ENCODE data around the gene SEC22C.
"Not testable (repeated sequence)": the region's sequence is repeated elsewhere in the genome, so short reads cannot be mapped to it uniquely, and the experiment has no call there.

Gene SEC22C

DNA sequence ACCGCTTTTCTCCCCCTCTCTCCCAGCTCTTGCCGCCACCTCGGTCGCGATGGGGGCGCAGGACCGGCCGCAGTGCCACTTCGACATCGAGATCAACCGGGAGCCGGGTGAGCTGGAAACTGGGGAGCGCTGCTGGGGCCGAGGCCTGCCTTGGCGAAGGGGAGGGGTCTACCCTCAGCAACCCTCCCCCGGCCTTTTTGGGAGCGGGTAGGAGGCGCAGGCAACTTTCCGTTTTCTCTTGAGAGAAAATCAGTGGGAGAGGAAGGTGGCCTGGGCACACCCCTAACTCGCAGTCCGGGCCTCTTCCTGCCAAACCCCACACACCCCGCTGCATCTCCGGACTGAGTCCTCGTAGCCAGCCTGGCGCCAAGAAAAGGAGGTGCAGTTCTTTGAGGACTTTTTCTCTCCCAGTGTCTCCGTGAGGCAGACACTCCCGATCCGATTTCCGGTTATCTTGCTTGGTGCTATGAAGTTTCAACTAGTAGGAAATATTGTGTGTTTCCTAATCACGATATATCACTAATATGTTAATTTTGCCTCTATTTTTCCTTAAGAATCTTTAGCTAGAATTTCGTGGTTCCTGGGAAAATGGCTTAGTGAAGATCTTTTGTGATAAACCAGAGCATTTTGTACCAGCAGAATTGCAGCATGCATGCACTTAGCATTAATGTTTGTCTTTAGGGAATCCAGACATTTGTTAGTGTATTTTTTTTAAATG lies 19.4 kb upstream of the SEC22C start:
- Histone ChIP-seq H3K36me3 (ENCODE audit: insufficient read depth, low read length) (peaks cover 15% of the 10 kb centered on the region), H3K4me1 (ENCODE audit: control insufficient read depth, insufficient read depth, low read length, unreplicated experiment) (peaks cover 13% of the 10 kb centered on the region), H3K79me2 (ENCODE audit: control insufficient read depth, insufficient read depth, low read length, unreplicated experiment) (peaks cover 54% of the 10 kb centered on the region), H3K4me3 (ENCODE audit: low read depth, low read length) (peak overlapping the region; percentile 80), H3K27ac (ENCODE audit: low read depth, low read length) (peak overlapping the region; percentile 83), H2AFZ (ENCODE audit: low read length, unreplicated experiment) (peak overlapping the region; percentile 91), H3K27me3 (ENCODE audit: insufficient read depth, low read length) (no peaks in the 10 kb centered on the region)

DNA sequence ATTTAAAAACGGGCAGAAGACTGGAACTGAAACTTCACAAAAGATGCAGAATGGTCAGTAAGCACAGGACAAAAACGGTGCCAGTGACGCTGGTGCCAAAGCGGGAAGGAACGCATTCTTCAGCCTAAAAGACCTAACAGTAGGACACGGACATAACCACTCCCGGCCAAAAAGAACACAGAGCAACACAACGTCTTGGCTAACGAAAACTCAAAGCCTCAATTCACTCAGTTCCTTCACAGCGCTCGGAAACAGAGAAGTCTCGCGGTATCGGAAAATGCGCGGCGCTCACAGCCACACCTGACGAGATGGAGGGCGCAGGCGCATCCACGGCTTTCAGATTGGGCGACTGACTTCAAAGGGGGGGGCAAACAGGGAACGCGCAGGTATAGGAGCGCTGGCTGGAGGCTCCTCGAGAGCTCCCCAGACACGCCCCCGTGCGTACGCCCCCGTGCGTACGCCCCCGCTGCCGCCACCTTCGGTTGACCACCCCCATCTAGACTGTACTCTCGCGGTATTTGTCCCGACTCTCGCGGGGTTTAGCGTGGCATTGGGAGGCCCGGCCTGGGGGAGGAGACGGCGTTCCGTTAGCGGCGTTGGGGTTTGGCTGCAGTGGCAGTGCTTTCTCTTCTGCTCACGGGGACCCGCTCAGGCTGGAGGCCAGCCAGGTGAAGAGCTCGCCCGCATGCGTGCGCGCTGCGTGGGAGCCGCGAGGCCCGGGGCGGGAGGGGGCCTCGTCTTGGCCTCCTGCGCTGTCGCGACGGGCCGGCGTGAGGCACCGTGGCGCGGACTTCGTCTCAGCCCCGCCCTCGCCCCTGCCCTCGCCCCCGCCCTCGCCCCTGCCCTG lies 18.6 kb upstream of the SEC22C start, which contains the start of gene NKTR:
TSS of gene NKTR (plus strand) at position 576 of the 847 bp plus-strand sequence. CDS start 321 bp downstream, outside the sequence.
- Histone ChIP-seq H3K79me2 (ENCODE audit: control insufficient read depth, insufficient read depth, low read length, unreplicated experiment) (peaks cover 47% of the 10 kb centered on the region), H3K4me3 (ENCODE audit: low read depth, low read length) (peak within 1 kb of the TSS; percentile 80), H3K36me3 (ENCODE audit: insufficient read depth, low read length) (peaks cover 11% of the 10 kb centered on the region), H3K4me1 (ENCODE audit: control insufficient read depth, insufficient read depth, low read length, unreplicated experiment) (peaks cover 7% of the 10 kb centered on the region), H2AFZ (ENCODE audit: low read length, unreplicated experiment) (peak within 1 kb of the TSS; percentile 91), H3K27ac (ENCODE audit: low read depth, low read length) (peak within 1 kb of the TSS; percentile 83), H3K27me3 (ENCODE audit: insufficient read depth, low read length) (no peaks in the 10 kb centered on the region)

DNA sequence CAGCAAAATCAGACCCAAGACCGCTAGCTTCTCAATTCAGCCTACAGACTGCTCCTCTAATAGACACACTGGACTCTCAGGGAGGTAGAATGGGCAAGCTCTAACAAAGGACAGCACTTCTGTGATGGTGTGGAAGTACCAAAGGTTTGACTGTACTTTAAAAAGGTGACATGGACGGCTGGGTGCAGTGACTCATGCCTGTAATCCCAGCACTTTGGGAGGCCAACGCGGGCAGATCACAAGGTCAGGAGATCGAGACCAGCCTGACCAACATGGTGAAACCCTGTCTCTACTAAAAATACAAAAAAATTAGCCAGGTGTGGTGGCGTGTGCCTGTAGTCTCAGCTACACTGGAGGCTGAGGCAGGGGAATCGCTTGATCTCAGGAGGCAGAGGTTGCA lies 15.3 kb upstream of the SEC22C start:
- H3K27me3 ChIP-seq (ENCODE audit: insufficient read depth, low read length); H3K4me3 ChIP-seq (ENCODE audit: low read depth, low read length); H2AFZ ChIP-seq (ENCODE audit: low read length, unreplicated experiment); H3K4me1 ChIP-seq (ENCODE audit: control insufficient read depth, insufficient read depth, low read length, unreplicated experiment); H3K27ac ChIP-seq (ENCODE audit: low read depth, low read length): not testable (repeated sequence)
- Histone ChIP-seq H3K36me3 (ENCODE audit: insufficient read depth, low read length) (peaks cover 22% of the 10 kb centered on the region), H3K79me2 (ENCODE audit: control insufficient read depth, insufficient read depth, low read length, unreplicated experiment) (peaks cover 23% of the 10 kb centered on the region)

GRCh38 chr3:42595682-42596081 lies 13.9 kb upstream of the SEC22C start:
- Histone ChIP-seq H3K4me3 (ENCODE audit: low read depth, low read length) (no peak overlapping the region), H2AFZ (ENCODE audit: low read length, unreplicated experiment) (no peak overlapping the region), H3K27ac (ENCODE audit: low read depth, low read length) (no peak overlapping the region), H3K4me1 (ENCODE audit: control insufficient read depth, insufficient read depth, low read length, unreplicated experiment) (peaks cover 13% of the 10 kb centered on the region), H3K27me3 (ENCODE audit: insufficient read depth, low read length) (no peaks in the 10 kb centered on the region), H3K79me2 (ENCODE audit: control insufficient read depth, insufficient read depth, low read length, unreplicated experiment) (peaks cover 23% of the 10 kb centered on the region), H3K36me3 (ENCODE audit: insufficient read depth, low read length) (peaks cover 22% of the 10 kb centered on the region)

GRCh38 chr3:42593635-42594034 lies 11.9 kb upstream of the SEC22C start:
- Histone ChIP-seq H3K79me2 (ENCODE audit: control insufficient read depth, insufficient read depth, low read length, unreplicated experiment) (peaks cover 22% of the 10 kb centered on the region), H3K4me3 (ENCODE audit: low read depth, low read length) (no peak overlapping the region), H3K27ac (ENCODE audit: low read depth, low read length) (no peak overlapping the region), H3K4me1 (ENCODE audit: control insufficient read depth, insufficient read depth, low read length, unreplicated experiment) (peaks cover 13% of the 10 kb centered on the region), H3K36me3 (ENCODE audit: insufficient read depth, low read length) (peaks cover 22% of the 10 kb centered on the region), H2AFZ (ENCODE audit: low read length, unreplicated experiment) (no peak overlapping the region), H3K27me3 (ENCODE audit: insufficient read depth, low read length) (no peaks in the 10 kb centered on the region)

DNA sequence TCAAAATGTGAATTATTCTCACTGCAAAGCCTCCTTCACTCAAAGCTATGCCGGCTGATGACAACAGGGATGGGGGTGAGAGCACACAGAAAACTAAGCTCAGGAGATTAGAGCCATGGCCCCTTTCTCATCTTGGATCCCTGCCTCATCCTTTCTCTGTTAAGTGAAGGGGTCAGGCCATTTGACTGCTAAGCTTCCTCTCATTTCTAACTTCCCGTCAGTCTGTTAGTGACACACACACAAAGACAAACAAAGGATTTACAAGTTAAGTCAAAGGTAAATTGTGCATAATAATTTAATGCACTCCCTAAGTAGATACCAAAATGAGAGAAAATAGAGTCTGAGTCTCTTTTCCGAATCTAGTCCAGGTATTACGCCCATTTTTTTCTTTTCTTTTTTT lies 10.0 kb upstream of the SEC22C start:
- peaks cover 22% of the 10 kb centered on the region for H3K36me3 ChIP-seq (ENCODE audit: insufficient read depth, low read length)
- peaks cover 13% of the 10 kb centered on the region for H3K4me1 ChIP-seq (ENCODE audit: control insufficient read depth, insufficient read depth, low read length, unreplicated experiment)
- H2AFZ ChIP-seq (ENCODE audit: low read length, unreplicated experiment): peak overlapping the region; percentile 21
- peak overlapping the region; percentile 16; the same call in 1 of the 2 replicates for H3K27ac ChIP-seq (ENCODE audit: low read depth, low read length)
- H3K79me2 ChIP-seq (ENCODE audit: control insufficient read depth, insufficient read depth, low read length, unreplicated experiment): peaks cover 20% of the 10 kb centered on the region
- H3K27me3 ChIP-seq (ENCODE audit: insufficient read depth, low read length): no peaks in the 10 kb centered on the region
- H3K4me3 ChIP-seq (ENCODE audit: low read depth, low read length): peak overlapping the region; percentile 84

DNA sequence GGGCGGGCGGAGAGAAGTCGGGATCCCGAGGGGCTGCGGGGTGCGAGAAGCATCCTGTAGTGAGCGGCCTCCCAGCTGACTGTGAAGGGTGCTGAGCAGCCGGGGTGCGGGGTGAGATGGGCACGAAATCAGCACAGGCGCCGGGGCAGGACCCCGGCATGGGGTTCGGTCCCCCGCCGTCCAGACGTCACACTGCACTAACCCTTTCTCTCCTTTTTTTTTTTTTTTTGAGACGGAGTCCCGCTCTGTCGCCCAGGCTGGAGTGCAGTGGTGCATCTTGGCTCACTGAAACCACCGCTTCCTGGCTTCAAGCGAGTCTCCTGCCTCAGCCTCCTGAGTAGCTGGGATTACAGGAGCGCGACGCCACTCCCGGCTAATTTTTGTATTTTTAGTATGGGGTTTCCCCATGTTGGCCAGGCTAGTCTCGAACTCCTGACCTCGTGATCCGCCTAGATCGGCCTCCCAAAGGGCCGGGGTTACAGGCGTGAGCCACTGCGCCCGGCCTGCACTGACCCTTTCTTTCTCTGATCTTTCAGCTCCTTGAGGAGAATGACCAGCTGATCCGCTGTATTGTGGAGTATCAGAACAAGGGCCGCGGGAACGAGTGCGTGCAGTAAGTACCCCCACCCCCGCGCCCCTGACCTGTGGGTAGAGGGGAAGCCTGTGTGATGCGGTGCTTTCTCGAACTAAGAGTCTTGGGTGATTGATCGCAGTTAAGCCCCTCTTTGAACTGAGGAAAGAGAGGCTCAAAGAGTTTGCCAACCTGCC lies 9.4 kb upstream of the SEC22C start:
- Histone ChIP-seq H2AFZ (ENCODE audit: low read length, unreplicated experiment) (peak overlapping the region; percentile 21), H3K36me3 (ENCODE audit: insufficient read depth, low read length) (peaks cover 22% of the 10 kb centered on the region), H3K79me2 (ENCODE audit: control insufficient read depth, insufficient read depth, low read length, unreplicated experiment) (peaks cover 20% of the 10 kb centered on the region), H3K4me3 (ENCODE audit: low read depth, low read length) (peak overlapping the region; percentile 84), H3K4me1 (ENCODE audit: control insufficient read depth, insufficient read depth, low read length, unreplicated experiment) (peaks cover 13% of the 10 kb centered on the region), H3K27ac (ENCODE audit: low read depth, low read length) (peak overlapping the region; percentile 16), H3K27me3 (ENCODE audit: insufficient read depth, low read length) (no peaks in the 10 kb centered on the region)

DNA sequence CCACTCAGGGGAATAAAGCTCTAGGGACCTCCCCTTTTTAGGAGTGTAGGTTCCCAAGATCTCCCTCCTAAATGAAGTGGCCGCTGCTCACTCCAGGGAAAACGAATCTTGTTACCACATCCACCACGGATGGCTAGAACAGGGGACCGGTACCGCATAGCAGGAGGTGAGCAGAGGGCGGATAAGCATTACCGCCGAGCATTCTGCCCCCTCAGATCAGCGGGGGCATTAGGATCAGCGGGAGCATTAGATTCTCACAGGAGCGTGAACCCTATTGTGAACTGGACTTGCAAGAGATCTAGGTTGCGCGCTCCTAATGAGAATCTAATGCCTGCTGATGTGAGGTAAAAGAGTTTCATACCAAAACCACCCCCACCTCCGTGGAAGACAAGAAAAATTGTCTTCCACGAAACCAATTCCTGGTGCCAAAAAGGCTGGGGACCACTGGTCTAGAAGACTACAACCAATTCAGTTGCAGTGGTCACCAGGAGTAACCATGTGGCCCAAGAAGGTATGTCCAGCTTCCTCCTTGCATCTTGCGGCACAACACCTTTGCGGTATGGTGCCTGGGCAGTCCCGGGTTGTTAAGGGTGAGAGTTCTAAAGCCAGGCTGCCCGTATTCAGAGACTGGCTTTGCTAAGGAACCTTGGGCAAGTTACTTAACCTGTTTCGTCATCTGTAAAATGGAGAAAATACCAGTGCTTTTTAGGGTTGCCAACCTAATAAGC lies 7.8 kb upstream of the SEC22C start:
- peak overlapping the region; percentile 84 for H3K4me3 ChIP-seq (ENCODE audit: low read depth, low read length)

DNA sequence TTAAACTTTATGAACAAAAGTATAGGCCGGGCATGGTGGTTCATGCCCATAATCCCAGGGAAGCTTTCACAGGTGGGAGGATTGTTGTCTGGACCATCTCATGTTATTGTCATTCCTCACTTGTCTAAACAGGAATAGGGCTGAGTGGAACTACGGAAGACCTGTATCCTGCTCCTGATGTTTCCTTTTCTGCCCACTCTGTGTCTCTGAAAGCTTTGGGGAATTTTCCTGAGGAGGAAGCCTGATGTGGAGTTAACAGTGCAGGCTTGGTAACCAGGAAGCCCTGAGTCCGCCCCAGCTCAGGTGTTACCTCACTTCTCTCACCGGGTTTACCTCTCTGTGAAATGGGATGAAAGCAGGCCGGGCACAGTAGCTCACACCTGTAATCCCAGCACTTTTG lies 6.9 kb upstream of the SEC22C start:
- H3K27ac ChIP-seq (ENCODE audit: low read depth, low read length): no peak overlapping the region
- peaks cover 13% of the 10 kb centered on the region for H3K4me1 ChIP-seq (ENCODE audit: control insufficient read depth, insufficient read depth, low read length, unreplicated experiment)

More for the DNA sequence above, 7.8 kb upstream of the SEC22C start:
- H2AFZ ChIP-seq (ENCODE audit: low read length, unreplicated experiment): peak overlapping the region; percentile 92
- H3K27ac ChIP-seq (ENCODE audit: low read depth, low read length): no peak overlapping the region
- no peaks in the 10 kb centered on the region for H3K27me3 ChIP-seq (ENCODE audit: insufficient read depth, low read length)
- peaks cover 20% of the 10 kb centered on the region for H3K79me2 ChIP-seq (ENCODE audit: control insufficient read depth, insufficient read depth, low read length, unreplicated experiment)
- H3K36me3 ChIP-seq (ENCODE audit: insufficient read depth, low read length): peaks cover 14% of the 10 kb centered on the region
- peaks cover 13% of the 10 kb centered on the region for H3K4me1 ChIP-seq (ENCODE audit: control insufficient read depth, insufficient read depth, low read length, unreplicated experiment)

More for the DNA sequence above, 6.9 kb upstream of the SEC22C start:
- peaks cover 5% of the 10 kb centered on the region; the same call in 1 of the 2 replicates for H3K36me3 ChIP-seq (ENCODE audit: insufficient read depth, low read length)
- H3K4me3 ChIP-seq (ENCODE audit: low read depth, low read length): no peak overlapping the region
- H2AFZ ChIP-seq (ENCODE audit: low read length, unreplicated experiment): no peak overlapping the region
- peaks cover 15% of the 10 kb centered on the region for H3K79me2 ChIP-seq (ENCODE audit: control insufficient read depth, insufficient read depth, low read length, unreplicated experiment)
- H3K27me3 ChIP-seq (ENCODE audit: insufficient read depth, low read length): no peaks in the 10 kb centered on the region
